Astrocyte of the cerebellum (primary cell): ENCODE measurements around the gene FARS2.

Experiments used
- DNase-seq: peaks from one replicate; pipeline ENCODE4 v3.0.0-alpha.2; 2011; ENCODE audit warnings: low read depth
- H3K4me3 ChIP-seq: 2 replicates; pipeline ENCODE4 v1.5.1; 2011; ENCODE audit warnings: mild to moderate bottlenecking, low read depth, low read length, moderate library complexity
- CTCF ChIP-seq: IDR thresholded peaks from 2 replicates; pipeline ENCODE4 v1.5.1; 2012; ENCODE audit warnings: low read length, low read depth, moderate library complexity, mild to moderate bottlenecking; ENCODE audit errors: missing control alignments
- in situ Hi-C: cut with HindIII; loops from 2 replicates; pipeline ENCODE4 v1.10.0; 2017; ENCODE audit warnings: low sequenced_read_pairs

Gene FARS2

GRCh38 chr6:5442916-5443315 lies 181.6 kb downstream of the FARS2 start:
- no peak for TF ChIP-seq CTCF
- in situ Hi-C loops: no loop called here
- H3K4me3 ChIP-seq: no peak overlapping the region
- DNase-seq: no peak

DNA sequence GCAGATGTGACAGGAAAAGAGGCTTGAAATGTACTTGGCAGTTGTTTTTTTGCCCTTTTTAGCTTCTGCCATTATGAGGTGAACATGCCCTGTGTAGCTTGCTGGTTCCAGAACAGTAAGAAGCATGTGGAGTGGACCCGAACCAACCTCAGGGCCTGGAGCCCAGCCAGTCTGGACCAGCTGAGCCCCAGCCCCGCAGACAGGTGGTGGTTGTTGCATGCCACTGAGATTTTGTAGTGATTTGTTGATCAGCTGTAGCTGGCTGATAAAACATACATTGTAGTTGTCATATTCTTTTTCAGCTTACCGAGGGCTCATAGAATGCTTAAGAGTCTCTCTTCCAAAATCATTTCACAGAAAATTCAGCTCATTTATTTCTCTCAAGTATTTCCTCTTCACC lies 182.2 kb downstream of the FARS2 start:
- H3K4me3 ChIP-seq: no peak overlapping the region
- no peak for DNase-seq
- TF ChIP-seq CTCF: no peak
- in situ Hi-C loops: no loop called here

- no peak for DNase-seq
- in situ Hi-C loops: no loop called here
- H3K4me3 ChIP-seq: no peak overlapping the region
- no peak for TF ChIP-seq CTCF
Measured at GRCh38 chr6:5446362-5447075, 185.2 kb downstream of the FARS2 start.

DNA sequence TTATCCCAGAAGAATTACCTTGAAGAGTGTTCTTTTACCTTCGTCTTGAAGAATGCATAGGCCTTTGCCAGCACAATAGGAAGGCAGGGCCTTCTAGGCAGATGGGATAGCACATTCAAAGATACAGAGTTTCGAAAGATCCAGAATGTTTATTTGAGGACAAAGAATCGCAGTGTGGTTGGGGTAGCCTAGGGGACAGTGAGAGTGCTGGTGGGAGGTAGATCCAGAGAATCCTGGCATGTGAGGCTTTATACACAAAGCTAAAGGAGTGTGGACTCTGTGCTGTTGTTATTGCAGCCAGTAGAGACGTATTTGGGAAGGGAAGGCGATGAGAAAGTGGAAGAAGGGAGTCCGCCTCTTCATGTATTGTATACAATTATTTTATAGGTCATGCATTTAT lies 186.6 kb downstream of the FARS2 start:
- no peak for TF ChIP-seq CTCF
- no peak overlapping the region for H3K4me3 ChIP-seq
- in situ Hi-C loops: no loop called here
- DNase-seq: no peak

- TF ChIP-seq CTCF: no peak
- DNase-seq: no peak
- in situ Hi-C loops: no loop called here
- H3K4me3 ChIP-seq: no peak overlapping the region
Measured at GRCh38 chr6:5450073-5450472, 188.8 kb downstream of the FARS2 start.

DNA sequence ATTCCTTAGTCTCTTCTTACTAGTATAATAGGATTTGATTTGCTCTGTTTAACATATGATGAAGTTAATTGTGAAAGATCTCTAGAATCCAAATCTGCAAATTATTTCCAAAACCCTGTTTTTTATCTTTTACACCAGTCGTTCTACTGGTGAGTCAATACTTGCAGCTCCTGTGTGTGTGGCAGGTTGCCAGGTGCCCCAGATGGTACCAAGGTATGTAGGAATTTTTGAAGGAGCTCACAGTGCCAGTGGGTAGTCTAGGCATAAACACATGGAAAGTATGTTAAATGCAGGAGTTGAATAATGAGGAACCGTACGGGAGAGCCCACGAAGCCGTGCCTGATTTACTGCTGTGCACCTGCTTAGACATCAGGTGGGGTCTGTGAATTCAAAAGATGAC lies 192.2 kb downstream of the FARS2 start:
- in situ Hi-C loops: no loop called here

More for the DNA sequence above, 192.2 kb downstream of the FARS2 start:
- H3K4me3 ChIP-seq: no peak overlapping the region
- no peak for DNase-seq
- no peak for TF ChIP-seq CTCF
